ENCODE data around the gene LIMK1.

The LIMK1 gene

DNA sequence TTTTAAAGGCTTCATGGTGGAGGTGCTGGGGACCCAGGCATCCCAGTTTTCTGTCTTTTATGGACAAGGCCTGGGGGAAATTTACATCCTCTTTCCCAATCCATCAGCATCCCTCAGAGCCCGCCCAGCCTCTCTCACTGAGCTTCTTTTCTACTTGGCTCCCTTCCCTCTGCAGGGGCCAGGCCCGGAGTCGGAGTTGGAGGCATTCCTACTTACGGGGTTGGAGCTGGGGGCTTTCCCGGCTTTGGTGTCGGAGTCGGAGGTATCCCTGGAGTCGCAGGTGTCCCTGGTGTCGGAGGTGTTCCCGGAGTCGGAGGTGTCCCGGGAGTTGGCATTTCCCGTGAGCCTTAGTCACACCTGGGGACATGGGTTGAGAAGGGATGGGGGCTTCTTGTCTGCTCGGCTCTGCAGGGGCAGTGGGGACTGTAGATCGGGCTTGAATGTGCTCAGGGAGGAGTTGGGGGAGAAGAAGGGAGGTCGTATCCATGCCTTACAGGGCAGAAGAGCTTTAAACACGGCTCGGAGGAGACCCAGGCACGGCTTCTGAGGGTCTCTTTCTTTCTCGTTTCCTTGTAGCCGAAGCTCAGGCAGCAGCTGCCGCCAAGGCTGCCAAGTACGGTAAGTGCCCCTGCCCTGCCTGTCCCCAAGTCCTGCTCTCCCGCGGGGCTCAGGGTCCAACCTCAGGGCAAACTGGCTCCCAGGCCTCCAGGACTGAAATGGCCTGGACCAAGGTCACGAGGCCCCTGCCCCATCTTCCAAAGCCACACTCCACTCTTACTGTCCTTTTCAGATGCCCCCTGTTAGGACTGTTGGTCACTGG is 27.3 kb upstream of the LIMK1 start:
- DNase-seq = no peak

DNA sequence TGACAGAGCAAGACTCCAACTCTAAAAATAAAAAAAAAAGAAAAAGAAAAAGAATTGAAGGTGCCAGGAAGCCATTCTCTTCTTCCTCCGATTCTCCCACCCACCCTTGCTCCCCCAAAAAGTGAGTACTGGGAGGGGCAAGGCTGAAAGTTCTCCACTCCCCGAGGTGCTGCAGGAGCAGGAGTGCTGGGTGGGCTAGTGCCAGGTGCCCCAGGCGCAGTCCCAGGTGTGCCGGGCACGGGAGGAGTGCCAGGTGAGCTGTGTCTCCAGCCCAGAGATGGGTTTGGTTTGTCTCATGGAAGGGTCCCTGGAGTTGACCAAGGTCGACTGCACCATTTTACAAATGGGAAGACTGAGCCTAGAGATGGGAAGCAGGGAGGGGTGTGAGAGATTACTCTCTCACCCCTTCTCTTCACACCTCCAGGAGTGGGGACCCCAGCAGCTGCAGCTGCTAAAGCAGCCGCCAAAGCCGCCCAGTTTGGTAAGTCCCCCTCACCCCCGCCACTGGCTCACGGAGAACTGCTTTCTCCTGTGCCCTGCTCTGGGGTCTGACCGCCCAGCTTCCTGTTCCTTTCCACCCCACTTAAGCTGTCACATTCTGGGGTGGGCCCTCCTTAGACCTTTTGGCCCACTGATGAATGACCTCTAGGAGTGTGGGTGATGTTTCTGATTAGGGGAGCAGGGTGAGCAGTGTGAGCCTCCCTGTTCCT is 26.2 kb upstream of the LIMK1 start:
- no peak for DNase-seq

DNA sequence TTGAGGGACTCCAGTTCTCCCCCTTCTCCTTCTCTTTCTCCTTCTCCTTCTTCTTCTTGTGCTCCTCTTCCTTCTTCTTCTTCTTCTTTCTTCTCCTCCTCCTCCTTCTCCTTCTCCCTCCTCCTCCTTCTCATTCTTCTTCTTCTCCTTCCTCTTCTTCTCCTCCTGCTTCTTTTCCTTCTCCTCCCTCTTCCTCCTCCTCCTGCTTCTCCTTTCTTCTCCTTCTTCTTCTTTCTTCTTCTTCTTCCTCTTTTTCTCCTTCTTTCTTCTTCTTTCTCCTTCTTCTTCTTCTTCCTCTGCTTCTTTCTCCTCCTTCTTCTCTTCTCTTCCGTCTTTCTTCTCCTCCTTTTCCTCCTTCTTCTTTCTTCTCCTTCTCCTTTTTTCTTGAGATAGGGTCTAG is 25.6 kb upstream of the LIMK1 start:
- DNase-seq = no peak

DNA sequence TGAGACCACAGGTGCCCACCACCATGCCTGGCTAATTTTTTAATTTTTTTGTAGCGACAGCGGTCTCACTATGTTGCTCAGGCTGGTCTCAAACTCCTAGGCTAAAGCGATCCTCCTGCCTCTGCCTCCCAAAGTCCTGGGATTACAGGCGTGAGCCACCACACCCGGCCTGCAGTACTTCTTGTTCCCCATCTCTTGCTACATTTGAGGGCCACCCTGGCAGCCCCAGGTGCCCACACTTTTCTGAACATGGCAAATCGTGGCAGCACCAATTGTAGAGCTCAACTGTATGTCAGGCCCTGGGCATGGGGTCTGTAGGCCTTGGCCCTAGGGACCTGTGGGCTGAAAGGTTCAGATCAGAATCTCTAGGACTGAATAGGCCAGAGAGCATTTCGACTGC is 25.1 kb upstream of the LIMK1 start:
- DNase-seq = no peak

DNA sequence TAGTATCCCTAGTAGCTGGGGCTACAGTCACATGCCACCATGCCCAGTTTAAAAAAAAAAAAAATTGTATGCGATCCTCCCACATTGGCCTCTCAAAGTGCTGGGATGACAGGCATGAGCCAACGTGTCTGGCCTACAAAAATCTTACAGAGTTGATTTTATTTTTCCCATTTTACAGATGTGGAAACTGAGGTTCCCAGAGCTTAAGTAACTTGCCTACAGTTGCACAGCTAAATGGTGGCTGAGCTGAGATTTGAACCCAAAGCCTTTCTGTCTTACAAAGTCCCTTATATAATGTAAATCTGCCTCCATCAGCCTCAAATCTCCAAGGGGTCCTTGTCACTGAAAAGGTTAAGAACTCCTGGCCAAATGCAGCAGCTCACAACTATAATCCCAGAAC is 24.6 kb upstream of the LIMK1 start:
- DNase-seq = no peak

DNA sequence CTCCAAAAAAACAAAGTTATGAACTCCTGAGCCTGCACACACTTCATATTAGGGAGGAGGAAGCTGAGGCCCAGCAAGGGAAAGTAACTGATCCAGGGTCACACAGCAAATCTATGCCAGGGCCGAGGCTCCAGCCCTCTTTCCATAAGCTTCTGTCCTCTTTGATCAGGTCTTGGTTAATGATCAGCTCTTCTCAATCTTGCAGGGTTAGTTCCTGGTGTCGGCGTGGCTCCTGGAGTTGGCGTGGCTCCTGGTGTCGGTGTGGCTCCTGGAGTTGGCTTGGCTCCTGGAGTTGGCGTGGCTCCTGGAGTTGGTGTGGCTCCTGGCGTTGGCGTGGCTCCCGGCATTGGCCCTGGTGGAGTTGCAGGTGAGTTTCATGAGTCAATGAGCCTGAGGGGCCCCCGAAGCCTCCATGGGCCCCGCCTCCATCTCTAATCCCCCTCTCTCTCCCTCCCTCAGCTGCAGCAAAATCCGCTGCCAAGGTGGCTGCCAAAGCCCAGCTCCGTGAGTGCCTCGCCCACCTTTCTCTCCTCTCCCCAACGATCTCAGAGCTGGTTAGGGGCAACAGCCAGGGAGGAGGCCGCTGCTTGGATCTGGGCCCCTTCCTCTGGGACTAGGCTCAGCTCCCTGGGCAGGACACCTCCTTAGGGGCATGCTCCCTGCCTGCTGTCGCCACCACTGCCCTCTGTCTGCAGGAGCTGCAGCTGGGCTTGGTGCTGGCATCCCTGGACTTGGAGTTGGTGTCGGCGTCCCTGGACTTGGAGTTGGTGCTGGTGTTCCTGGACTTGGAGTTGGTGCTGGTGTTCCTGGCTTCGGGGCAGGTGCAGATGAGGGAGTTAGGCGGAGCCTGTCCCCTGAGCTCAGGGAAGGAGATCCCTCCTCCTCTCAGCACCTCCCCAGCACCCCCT is 23.7 kb upstream of the LIMK1 start:
- no peak for DNase-seq

DNA sequence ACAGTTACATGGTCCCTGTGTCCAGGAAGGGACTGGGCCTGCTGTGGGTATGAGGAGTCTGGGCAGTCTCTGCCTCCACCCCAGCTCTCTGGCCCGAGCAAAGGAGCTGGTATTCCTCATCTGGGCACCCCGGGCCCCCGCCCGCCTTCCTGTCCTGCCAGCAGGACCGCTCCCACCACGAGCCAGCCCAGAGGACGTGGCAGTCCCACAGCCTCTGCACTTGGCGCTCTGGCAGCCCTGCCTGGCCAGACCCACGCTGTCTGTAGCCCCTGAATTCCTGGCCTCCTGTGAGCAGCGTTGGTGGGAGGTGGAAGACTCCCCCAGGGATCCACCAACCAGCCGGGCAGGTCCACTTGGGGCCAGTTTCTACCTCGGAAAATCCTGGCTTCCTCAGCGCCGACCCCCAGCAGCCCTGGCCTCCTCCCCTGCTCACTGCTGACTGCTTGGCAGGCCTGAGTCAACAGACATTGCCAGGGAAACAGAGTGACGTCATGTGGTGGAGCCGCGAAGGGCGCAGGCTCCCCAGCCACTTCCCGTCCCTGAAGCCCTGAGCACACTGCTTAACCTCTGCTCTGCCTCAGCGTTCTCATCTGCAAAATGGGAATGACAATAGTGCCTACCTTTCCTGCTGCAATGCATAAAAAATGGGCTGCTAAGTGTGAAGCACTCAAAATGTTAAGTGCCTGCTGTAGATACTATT is 21.6 kb upstream of the LIMK1 start:
- DNase-seq = peak; percentile 60

DNA sequence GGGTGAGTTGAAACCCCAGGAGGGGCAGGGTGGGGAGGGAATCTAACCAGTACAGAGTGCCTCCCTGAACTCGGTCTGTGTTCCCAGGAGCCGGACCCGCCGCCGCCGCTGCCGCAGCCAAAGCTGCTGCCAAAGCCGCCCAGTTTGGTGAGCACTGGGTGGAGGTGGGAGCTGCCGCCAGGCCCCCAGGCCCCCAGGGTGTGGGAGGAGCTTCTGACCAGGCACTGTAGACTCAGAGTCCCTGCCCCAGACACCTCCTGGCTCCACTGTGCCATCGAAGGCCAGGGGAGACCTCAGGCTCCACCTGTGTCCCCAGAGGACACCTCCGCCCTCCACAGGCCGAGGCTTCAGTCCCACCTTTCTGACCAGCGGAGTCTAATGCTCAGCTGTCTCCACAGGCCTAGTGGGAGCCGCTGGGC is 20.4 kb upstream of the LIMK1 start:
- no peak for DNase-seq

DNA sequence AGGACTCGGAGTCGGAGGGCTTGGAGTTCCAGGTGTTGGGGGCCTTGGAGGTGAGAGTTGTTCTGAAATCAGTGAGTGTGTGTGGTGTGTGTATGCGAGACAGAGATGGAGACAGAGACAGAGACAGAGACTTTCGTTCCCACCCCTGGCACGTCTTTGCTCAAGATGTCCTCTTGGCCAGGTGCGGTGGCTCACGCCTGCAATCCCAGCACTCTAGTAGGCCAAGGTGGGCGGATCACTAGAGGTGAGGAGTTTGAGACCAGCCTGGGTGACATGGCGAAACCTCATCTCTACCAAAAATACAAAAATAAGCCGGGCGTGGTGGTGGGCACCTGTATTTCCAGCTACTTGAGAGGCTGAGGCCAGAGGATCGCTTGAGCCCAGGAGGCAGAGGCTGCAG is 20.0 kb upstream of the LIMK1 start:
- DNase-seq = no peak

DNA sequence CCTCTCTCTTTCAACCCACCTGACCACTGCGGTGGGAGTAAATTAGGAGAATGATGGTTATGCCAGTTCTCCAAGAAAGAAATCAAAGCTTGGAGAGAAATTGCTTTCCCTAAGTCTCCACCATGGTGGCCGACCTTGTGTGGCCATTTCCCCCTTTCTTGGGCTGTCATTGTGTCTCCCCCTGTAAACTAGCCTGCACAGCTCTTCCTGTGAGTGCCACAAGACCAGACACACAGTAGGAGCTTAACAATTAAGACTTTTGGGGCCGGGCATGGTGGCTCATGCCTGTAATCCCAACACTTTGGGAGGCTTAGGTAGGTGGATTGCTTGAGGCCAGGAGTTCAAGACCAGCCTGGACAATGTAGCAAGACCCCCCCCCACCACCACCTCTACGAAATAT is 18.9 kb upstream of the LIMK1 start:
- DNase-seq = no peak

DNA sequence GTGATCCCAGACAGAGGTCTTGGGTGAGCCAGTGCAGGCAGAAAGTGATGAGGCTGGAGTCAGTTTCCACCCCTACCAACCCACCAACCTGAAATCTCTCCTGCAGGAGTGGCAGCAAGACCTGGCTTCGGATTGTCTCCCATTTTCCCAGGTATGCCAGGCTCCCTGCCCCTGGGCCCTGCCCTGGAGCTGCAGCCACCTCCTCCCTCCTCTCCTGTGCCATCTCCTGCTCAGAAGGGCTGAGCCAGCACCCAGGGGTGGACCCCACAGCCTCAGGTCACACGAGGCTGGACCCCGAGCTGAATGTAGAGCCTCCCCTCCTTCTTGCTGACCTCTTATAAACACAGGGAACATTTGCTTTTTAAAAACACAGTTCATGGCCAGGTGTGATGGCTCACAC is 17.0 kb upstream of the LIMK1 start:
- no peak for DNase-seq

DNA sequence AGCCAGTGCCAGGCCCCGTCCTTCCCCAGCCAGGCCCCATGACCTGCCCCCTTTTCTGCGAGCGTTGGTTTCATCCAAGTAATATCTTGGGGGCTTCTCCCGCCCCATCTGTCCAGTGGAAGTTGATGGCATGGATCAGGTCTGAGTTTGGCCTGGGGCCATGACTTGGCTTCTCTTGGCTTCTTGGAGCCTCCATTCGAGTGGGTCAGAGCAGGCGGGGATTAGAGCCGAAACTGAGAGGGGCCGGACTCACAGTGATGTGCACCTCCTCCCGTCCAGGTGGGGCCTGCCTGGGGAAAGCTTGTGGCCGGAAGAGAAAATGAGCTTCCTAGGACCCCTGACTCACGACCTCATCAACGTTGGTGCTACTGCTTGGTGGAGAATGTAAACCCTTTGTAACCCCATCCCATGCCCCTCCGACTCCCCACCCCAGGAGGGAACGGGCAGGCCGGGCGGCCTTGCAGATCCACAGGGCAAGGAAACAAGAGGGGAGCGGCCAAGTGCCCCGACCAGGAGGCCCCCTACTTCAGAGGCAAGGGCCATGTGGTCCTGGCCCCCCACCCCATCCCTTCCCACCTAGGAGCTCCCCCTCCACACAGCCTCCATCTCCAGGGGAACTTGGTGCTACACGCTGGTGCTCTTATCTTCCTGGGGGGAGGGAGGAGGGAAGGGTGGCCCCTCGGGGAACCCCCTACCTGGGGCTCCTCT is 15.1 kb upstream of the LIMK1 start:
- no peak for DNase-seq

DNA sequence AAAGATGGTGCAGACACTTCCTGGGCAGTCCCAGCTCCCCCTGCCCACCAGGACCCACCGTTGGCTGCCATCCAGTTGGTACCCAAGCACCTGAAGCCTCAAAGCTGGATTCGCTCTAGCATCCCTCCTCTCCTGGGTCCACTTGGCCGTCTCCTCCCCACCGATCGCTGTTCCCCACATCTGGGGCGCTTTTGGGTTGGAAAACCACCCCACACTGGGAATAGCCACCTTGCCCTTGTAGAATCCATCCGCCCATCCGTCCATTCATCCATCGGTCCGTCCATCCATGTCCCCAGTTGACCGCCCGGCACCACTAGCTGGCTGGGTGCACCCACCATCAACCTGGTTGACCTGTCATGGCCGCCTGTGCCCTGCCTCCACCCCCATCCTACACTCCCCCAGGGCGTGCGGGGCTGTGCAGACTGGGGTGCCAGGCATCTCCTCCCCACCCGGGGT is 14.5 kb upstream of the LIMK1 start:
- DNase-seq = no peak

DNA sequence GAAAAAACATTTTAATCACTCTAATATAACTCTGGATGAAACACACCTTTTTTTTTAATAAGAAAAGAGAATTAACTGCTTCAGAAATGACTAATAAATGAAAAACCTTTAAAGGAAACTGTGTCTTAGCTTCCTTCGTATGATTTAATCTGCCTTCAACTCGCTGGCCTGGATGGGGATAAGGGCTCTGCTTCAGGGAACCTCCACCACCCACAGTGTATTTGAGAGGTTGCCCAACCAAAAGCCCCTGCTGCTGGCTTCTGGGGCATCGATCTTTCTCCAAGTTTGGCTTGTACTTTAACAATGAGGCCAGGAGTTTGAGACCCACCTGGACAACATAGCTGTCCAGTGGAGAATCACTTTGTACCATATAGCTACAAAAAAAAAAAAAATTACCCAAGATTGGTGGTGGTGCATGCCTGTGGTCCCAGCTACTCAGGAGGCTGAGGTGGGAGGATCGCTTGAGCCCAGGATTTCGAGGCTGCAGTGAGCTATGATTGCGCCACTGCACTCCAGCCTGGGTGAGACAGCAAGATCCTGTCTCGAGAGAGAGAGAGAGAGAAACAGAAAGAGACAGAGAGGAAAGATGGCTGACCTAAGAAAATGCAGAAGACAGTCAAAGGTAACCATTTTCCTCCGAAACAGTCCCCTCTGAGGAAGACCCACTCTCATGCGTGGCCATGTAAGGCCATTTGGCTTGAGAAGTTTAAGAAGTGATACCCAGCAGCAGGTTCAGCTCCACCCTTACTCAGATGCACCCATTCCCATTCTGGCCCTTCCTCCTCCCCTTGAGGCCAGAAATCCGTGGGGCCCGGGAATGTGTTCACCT is 13.6 kb upstream of the LIMK1 start:
- no peak for DNase-seq

DNA sequence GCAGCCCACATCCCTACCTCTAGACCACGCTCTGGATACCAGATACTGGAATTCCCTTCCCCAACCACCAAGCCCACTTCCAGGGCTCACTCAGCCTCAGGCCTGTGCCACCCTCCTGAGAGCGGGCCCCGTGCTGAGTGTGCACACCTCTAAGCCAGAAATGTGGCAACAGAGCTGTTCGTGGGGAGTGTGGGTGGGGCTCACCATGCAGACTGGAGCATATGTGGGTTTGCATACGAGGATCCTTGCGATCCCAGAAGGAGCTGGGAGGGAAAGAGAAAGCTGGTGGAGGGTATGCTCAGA is 13.0 kb upstream of the LIMK1 start:
- no peak for DNase-seq

DNA sequence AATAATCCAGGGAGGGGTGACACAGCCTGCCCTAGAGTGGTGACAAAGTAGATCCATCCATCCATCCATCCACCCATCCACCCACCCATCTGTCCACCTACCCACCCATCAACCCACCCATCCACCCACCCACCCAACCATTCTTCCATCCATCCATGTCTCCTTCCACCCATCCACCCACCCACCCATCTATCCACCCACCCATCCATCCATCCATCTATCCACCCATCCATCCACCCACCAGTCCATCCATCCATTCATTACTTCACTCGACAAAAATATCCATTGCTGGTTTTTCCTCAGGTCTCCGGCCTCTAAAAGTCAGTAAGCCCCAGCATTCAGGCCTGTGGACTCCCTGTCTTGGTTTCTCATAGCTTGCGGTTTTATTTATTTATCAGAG is 12.5 kb upstream of the LIMK1 start:
- DNase-seq = no peak

DNA sequence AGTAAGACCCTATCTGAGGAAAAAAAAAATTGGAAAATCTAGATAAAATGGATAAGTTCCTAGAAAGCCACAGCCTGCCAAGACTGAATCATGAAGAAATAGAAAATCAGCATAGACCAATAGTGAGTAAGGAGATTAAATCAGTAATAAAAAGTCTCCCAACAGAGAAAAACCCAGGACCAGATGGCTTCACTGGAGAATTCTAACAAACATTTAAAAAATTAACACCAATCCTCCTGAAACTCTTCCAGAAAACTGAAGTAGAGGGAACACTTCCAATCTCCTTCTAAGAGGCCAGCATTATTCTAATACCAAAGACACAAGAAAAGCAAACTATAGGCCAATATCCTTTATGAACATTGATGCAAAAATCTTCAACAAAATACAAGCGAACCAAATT is 8.8 kb upstream of the LIMK1 start:
- DNase-seq = no peak

DNA sequence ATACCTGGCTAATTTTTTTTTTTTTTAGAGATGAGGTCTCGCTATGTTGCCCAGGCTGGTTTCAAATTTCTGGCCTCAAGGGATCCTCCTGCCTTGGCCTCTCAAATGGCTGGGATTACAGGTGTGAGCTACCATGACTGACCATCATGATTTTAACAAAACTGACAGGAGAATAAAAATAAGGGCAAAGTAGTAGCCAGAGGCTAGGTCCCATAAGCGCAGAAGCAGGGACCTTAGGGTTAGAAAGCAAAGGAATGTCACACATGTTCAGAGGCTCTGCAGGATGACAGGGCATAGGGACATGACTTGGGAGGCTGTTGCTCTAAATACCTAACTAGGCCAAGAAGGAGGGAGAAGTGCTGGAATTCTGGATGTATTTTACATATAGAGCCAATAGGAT is 5.1 kb upstream of the LIMK1 start:
- no peak for DNase-seq

DNA sequence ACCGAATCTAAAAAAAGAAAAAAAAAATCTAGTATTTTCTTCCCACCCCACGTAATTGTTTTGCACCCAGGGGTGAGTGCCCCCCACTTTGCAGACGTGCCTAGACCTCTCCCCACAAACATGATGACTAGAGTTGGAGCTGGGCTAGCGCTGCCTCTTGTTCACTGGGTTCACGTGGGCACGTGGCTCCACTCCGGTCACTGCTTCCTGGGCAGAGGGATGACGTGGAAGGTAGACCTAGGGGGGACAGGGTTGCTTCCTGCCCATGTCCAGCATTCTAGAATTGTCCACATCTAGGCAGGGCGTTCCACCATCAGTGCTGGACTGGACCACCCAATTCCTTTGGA is 861 bp upstream of the LIMK1 start:
- DNase-seq = no peak

DNA sequence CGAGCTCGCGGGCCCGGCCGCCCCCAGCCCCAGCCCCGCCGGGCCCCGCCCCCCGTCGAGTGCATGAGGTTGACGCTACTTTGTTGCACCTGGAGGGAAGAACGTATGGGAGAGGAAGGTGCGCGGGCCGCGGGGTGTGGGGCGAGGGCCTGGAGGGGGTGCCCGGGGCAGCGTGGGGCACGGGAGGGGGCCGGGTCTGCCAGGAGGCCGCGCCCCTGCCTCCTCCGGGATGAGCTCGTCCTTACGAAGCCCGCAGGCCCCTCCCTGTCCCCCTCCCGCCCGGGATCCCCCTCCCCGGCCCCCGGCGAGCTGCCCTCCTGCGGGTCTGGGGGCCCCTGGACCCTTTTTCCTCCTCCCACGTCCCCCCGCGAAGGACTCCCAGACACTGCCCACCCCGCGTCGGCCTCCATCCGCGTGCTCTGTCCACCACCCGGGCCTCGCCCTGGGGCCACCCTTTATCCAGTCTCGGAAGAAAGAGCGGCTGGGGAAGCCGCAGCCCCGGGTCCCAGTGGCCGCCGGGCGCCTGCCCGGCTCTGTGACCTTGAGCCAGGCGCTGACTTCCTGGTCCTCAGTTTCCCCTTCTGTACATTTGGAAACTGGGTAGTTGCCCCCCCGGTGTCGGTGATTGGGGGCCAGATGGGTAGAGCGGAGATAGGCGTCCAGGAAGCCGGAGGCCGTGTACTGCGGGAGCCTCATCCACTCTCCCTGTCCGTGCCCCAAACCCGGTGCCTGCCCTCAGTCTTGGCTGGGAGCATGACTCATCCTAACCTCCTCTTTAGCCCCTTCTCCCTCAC is 521 bp downstream of the LIMK1 start:
- DNase-seq = no peak

Measured in activated gamma-delta T cell treated with Interleukin-2 at 50 U/mL for 16 hours (primary cell).